HCT116 (cell line): Measurements from ENCODE around the gene SACM1L. TPM values are rescaled to one million over a fixed set of nuclear protein-coding genes. Genes with fewer than 3 reads are reported as not detected.

Experiments
- ATAC-seq: fragments of 200-7000 bp; cut with Tn5 transposase; 2 replicates; pipeline ENCODE4 v1.9.1; 2020; ENCODE audit warnings: mild to moderate bottlenecking, moderate library complexity
- BruUV-seq: library from RNA; stranded (reverse); fragments of 400-500 nt; replicated peaks from 2 replicates; lab custom pipeline; 2021; lab: Mats Ljungman, UMichigan
- CTCF ChIA-PET: fragments of 300-600 bp; sonication (Branson Sonifier 250); formaldehyde crosslinking; loops from one replicate; lab custom pipeline; 2021; ENCODE audit warnings: antibody characterized with exemption; lab: Charles Lee
- POLR2A ChIA-PET: fragments of 300-600, 350-600 bp; sonication (Branson Sonifier 250); formaldehyde crosslinking; loops from one replicate; lab custom pipeline; 2021; ENCODE audit warnings: antibody characterized with exemption; lab: Charles Lee
- RAD21 ChIA-PET, 2 experiments: fragments of 300-600 bp; sonication (Branson Sonifier 250); formaldehyde crosslinking; loops; one replicate each; lab custom pipeline; 2023; ENCODE audit warnings: low total read pairs in 2 of 2; ENCODE audit not compliant: uncharacterized antibody in 2 of 2, unreplicated experiment in 2 of 2, low non-redundant PET in 1 of 2; lab: Charles Lee
- DNase-seq: peaks from one replicate; pipeline ENCODE4 v3.0.0-alpha.2; 2010; ENCODE audit warnings: low read depth, low spot score
- H2AFZ ChIP-seq: fragments of 200-600 bp; shearing (Covaris generic), sonication (generic); 2 replicates; pipeline ENCODE4 v1.6.1; 2017; ENCODE audit warnings: low read depth, mixed run types, mixed read lengths, antibody characterized with exemption, low read length; ENCODE audit not compliant: poor library complexity, severe bottlenecking
- H3K27ac ChIP-seq: 2 replicates; pipeline ENCODE4 v1.5.1; 2012; ENCODE audit warnings: low read depth, low read length
- H3K27me3 ChIP-seq: fragments of 200-600 bp; sonication (generic); 2 replicates; pipeline ENCODE4 v1.6.1; 2016; ENCODE audit warnings: mixed run types, low read length, mixed read lengths; ENCODE audit not compliant: insufficient read depth
- H3K36me3 ChIP-seq, 2 experiments: fragments of 200-500 bp in 1 of 2; fragments of 200-600 bp in 1 of 2; sonication (Bioruptor generic) in 1 of 2; sonication (generic) in 1 of 2; 2 replicates each; pipeline versions ENCODE4 v1.5.1 to v1.6.1; 2014 to 2016; ENCODE audit warnings: low read length in 2 of 2, inconsistent platforms in 1 of 2, mixed read lengths in 1 of 2, mixed run types in 1 of 2; ENCODE audit not compliant: insufficient read depth in 2 of 2, control insufficient read depth in 1 of 2
- H3K4me1 ChIP-seq, 2 experiments: fragments of 200-600 bp in 1 of 2; sonication (generic) in 1 of 2; 2 replicates each; pipeline versions ENCODE4 v1.5.1 to v1.6.1; 2012 to 2017; ENCODE audit warnings: low read length in 2 of 2, inconsistent platforms in 1 of 2, mild to moderate bottlenecking in 1 of 2, mixed read lengths in 1 of 2, mixed run types in 1 of 2, moderate library complexity in 1 of 2; ENCODE audit not compliant: insufficient read depth in 2 of 2, control insufficient read depth in 1 of 2
- H3K4me2 ChIP-seq: fragments of 200-600 bp; sonication (generic); 2 replicates; pipeline ENCODE4 v1.6.1; 2017; ENCODE audit warnings: mixed run types, low read length, mixed read lengths
- H3K4me3 ChIP-seq, 2 experiments: fragments of 200-600 bp in 1 of 2; sonication (generic) in 1 of 2; replicated peaks in 1 of 2; 2 replicates each; pipeline ENCODE4 v1.5.1; 2011 to 2016; ENCODE audit warnings: low read length in 2 of 2, control low read depth in 1 of 2, low read depth in 1 of 2, mild to moderate bottlenecking in 1 of 2, mixed read lengths in 1 of 2, mixed run types in 1 of 2
- H3K79me2 ChIP-seq: fragments of 200-600 bp; sonication (generic); 2 replicates; pipeline ENCODE4 v1.6.1; 2017; ENCODE audit warnings: mild to moderate bottlenecking, mixed run types, low read length, moderate library complexity, mixed read lengths; ENCODE audit not compliant: insufficient read depth
- H3K9ac ChIP-seq: fragments of 200-600 bp; sonication (generic); 2 replicates; pipeline ENCODE4 v1.6.1; 2016; ENCODE audit warnings: low read length, mixed read lengths
- H3K9me2 ChIP-seq: fragments of 200-600 bp; sonication (generic), shearing (Covaris generic); 2 replicates; pipeline ENCODE4 v1.6.1; 2017; ENCODE audit warnings: mixed run types, mild to moderate bottlenecking, moderate library complexity; ENCODE audit not compliant: insufficient read depth
- H3K9me3 ChIP-seq, 2 experiments: fragments of 200-500 bp in 1 of 2; fragments of 200-600 bp in 1 of 2; sonication (Bioruptor generic) in 1 of 2; sonication (generic) in 1 of 2; 2 replicates each; pipeline ENCODE4 v1.6.1; 2014 to 2017; ENCODE audit warnings: low read length in 2 of 2, mixed read lengths in 2 of 2, inconsistent platforms in 1 of 2, low read depth in 1 of 2, mild to moderate bottlenecking in 1 of 2, mixed run types in 1 of 2, moderate library complexity in 1 of 2; ENCODE audit not compliant: control insufficient read depth in 1 of 2, insufficient read depth in 1 of 2
- H4K20me1 ChIP-seq: fragments of 200-600 bp; sonication (generic), shearing (Covaris generic); 2 replicates; pipeline ENCODE4 v1.6.1; 2017; ENCODE audit warnings: mixed run types, mild to moderate bottlenecking, moderate library complexity; ENCODE audit not compliant: insufficient read depth
- CBX3 ChIP-seq: IDR thresholded peaks from 2 replicates; pipeline ENCODE4 v1.6.1; 2012; ENCODE audit warnings: low read depth
- CTCF ChIP-seq, 3 experiments: fragments of 200-600 bp in 1 of 3; sonication (generic) in 1 of 3; IDR thresholded peaks in 2 of 3; conservative IDR thresholded peaks in 1 of 3; 2 replicates each; pipeline ENCODE4 v1.5.1; 2012 to 2017; ENCODE audit warnings: low read depth in 2 of 3, low read length in 2 of 3, antibody characterized with exemption in 1 of 3, borderline replicate concordance in 1 of 3, control low read depth in 1 of 3, mild to moderate bottlenecking in 1 of 3, mixed read lengths in 1 of 3, mixed run types in 1 of 3, moderate library complexity in 1 of 3; ENCODE audit not compliant: insufficient read depth in 1 of 3
- EZH2phosphoT487 ChIP-seq: fragments of 200-600 bp; IDR thresholded peaks from 2 replicates; pipeline ENCODE4 v1.6.1; 2018; ENCODE audit warnings: antibody characterized with exemption, borderline replicate concordance
- POLR2AphosphoS5 ChIP-seq: IDR thresholded peaks from 2 replicates; pipeline ENCODE4 v1.6.1; 2011; ENCODE audit warnings: mild to moderate bottlenecking, low read depth, low read length, moderate library complexity
- YY1 ChIP-seq: IDR thresholded peaks from 2 replicates; pipeline ENCODE4 v1.6.1; 2011; ENCODE audit warnings: low read length, low read depth, moderate library complexity, mild to moderate bottlenecking; ENCODE audit not compliant: insufficient replicate concordance; ENCODE audit errors: extremely low read depth
- ZFX ChIP-seq: fragments of 450-650 bp; IDR thresholded peaks from 2 replicates; pipeline ENCODE4 v1.6.1; 2017
- intact Hi-C: fragments of 100-400 bp; cut with micrococcal nuclease; formaldehyde crosslinking; loops from 2 replicates; pipeline ENCODE4 v1.10.0; 2022
- total RNA-seq: library from RNA; stranded (reverse); gene quantifications from one replicate; pipeline ENCODE4 v1.2.1, GENCODE V29; 2021; ENCODE audit not compliant: unreplicated experiment

Gene SACM1L
- total RNA-seq, 1 experiment from 2014 or later = 27.3 TPM

DNA sequence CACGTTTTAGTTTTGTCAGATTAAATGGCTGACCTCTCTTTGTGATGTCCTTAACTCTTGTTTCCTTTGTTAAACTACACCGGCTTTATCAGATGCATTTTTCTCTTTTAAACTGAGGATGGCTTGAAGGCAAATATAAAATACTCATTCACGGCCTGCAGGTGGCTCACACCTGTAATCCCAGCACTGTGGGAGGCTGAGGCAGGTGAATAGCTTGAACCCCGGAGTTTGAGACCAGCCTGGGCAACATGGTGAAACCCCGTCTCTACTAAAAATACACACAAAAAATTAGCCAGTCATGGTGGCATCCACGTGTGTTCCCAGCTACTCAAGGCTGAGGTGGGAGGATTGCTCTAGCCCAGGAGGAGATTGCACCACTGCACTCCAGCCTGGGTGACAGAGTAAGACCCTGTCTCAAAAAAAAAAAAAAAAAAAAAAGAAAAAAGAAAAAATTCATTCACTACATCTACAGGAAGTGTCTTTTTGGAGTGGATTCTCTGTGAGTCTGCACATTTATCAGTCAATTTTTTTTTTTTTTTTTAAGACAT is 34.7 kb upstream of the SACM1L start:
- peaks cover 0 to 15% of the 10 kb centered on the region in 2 experiments; a peak in 1 of 4 replicates for H3K4me1 ChIP-seq
- no peak overlapping the region for H3K4me2 ChIP-seq
- H3K27ac ChIP-seq = no peak overlapping the region
- POLR2A ChIA-PET = interaction anchor here (0.7 kb wide), 1 partner anchor 131 kb away, joined by 3 read pairs; no protein-coding TSS in a partner anchor
- BruUV-seq = no TSS peak
- RAD21 ChIA-PET = interaction anchor here in 1 of 2 experiments (1.1 kb wide), 1 partner anchor 143 kb away, joined by 3 read pairs; no protein-coding TSS in a partner anchor
- ATAC-seq = peak; percentile 50; the same call in 1 of the 2 replicates
- H3K79me2 ChIP-seq = peaks cover 61% of the 10 kb centered on the region
- no peaks in the 10 kb centered on the region for H3K9me2 ChIP-seq
- no peak for TF ChIP-seq ZFX
- TF ChIP-seq EZH2phosphoT487 = no peak
- TF ChIP-seq CBX3 = no peak
- no peak for TF ChIP-seq YY1
- TF ChIP-seq POLR2AphosphoS5 = no peak
- TF ChIP-seq CTCF (IDR thresholded peaks at IDR 0.05 in 2 of 3, conservative IDR thresholded peaks at IDR 0.05 in 1 of 3; ENCODE audit: borderline replicate concordance in 1 of 3, insufficient read depth in 1 of 3, low read depth in 2 of 3, low read length in 2 of 3) = 0 out of 6 replicates have a peak, but pooled peaks of 1 of the 3 experiments have one; percentile 14
- TF ChIP-seq, all 23 proteins: peak for 1
- H3K9ac ChIP-seq = no peak overlapping the region
- H3K27me3 ChIP-seq = no peaks in the 10 kb centered on the region
- intact Hi-C loops = no loop called here
- H3K9me3 ChIP-seq = no peaks in the 10 kb centered on the region
- no peaks in the 10 kb centered on the region for H3K36me3 ChIP-seq
- DNase-seq = no peak
- no peak overlapping the region for H2AFZ ChIP-seq
- no peak overlapping the region for H3K4me3 ChIP-seq
- CTCF ChIA-PET = interaction anchor here (2.6 kb wide), 1 partner anchor 109 kb away, joined by 16 read pairs; no protein-coding TSS in a partner anchor
- H4K20me1 ChIP-seq = no peaks in the 10 kb centered on the region
